HG03442 (cell line): ENCODE measurements around the gene CCL4L2.
"Not testable (repeated sequence)": the region's sequence is repeated elsewhere in the genome, so short reads cannot be mapped to it uniquely, and the experiment has no call there.

Experiments used
- ATAC-seq: cut with Tn5 transposase; IDR thresholded peaks from one replicate; pipeline ENCODE4 v1.9.1; 2021; ENCODE audit warnings: mild to moderate bottlenecking, moderate library complexity; ENCODE audit not compliant: unreplicated experiment

CCL4L2 gene

GRCh38 chr17:36210439-36211211 lies at the start of gene CCL4L2:
Gene CCL4L2, plus strand, starts transcription at chr17:36211063.
- ATAC-seq = peak; percentile 65

- ATAC-seq = not testable (repeated sequence)
Measured at GRCh38 chr17:36168836-36169235, 42.0 kb upstream of the CCL4L2 start.

DNA sequence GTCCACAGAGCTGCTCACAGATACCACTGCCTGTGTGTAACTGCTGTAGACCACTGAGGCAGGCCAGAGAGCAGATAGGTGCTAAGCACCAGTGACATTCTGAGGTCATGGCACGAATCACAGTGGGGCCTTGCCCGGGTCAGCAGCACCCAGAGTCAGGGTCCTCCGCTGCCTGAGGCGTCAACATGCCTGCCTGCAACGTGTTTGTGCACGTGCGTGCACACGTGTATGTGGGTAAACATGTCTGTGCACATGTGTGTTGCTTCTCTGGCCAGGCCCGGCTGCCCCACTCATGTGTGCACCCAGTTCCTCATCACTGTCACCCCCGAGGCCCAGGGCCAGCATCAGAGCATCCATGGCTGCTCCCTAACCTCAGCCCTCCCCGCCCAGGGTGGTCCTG lies 34.3 kb upstream of the CCL4L2 start, which contains the start of gene TBC1D3B:
TBC1D3B (minus strand) TSS at position 101 of the 400 bp plus-strand sequence. CDS start 1,586 bp downstream, outside the sequence.
- ATAC-seq = not testable (repeated sequence)

DNA sequence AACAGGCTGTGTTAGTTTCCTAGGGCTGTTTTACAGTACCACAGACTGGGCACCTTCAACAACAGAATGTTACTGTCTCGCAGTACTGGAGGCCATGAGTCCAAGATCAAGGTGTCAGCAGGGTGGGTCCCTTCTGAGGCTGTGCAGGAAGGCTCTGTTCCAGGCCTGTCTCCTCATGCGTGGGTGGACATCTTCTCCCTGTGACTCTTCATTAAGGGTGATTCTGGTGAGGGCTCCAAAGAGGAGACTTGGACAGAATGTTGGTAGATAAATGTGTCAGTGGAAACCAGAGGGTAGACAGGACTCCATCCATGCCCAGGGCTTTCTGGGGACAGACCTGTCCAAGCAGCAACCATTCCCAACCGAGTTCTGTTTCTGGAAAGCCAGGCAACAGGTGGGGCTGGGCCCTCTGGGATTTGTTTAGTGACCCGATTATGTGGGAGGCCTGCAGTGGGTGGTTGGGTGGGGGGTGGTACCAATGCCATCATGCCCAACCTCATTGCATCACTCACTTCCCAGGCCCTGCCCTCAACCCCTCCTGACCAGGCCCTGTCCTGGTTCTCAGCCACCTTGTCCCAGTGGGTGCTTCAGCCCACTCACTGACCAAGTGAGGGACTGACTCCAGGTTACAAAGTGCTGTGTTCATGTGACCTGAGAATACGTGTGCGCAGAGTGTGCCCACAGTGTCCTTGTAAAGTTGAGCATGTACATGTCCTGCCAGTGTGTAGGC lies 29.3 kb upstream of the CCL4L2 start:
- ATAC-seq = not testable (repeated sequence)

- no peak for ATAC-seq
Measured at GRCh38 chr17:36182176-36183000, 28.5 kb upstream of the CCL4L2 start.

DNA sequence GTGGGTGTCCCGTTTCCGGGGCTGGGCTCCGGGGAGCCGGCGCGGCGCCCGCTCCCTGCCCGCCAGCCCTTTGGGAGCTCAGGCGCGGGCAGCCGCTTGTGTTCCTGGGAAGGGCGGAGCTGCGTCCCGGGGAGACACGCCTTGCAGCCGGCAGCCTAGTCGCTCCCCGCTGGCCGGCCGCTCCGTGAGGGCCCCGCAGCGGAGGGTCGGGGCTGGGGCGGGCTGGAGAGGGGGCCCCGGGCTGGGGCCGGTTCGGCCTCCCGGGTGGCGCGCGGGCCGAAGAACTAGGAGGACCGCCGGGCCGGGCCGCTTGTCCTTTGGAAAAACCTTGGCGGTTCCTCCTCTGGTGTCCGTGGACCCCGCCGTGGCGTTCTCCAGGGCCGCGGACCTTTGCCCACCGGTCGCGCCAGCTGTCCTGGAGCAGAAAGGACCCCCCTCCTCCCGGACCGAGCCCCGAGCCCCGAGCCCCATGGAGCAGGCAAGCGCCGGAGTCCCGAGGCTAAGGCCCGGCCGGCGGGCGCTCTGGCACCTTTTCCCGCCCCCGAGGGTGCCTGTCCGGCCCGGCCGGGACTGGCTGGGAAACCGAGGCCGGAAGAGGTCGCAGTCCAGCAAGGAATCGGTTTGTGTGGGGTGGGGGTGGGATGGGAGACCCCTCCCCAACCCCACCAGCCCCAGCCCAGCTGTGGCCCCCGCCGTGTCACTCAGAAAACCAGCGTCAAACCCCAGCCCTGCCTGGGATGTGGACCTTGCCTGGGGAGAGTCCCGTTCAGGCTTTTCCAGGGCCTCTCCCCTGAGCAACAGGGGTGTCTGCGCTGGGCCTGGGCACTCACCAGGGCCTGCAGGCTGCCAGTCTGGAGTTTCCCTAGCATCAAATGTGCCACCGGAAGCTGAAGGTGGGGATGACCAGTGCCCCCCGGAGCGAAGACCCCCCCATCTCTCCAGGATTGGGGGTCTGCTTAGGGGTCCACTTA lies 27.6 kb upstream of the CCL4L2 start:
- no peak for ATAC-seq

GRCh38 chr17:36184023-36184765 lies 26.7 kb upstream of the CCL4L2 start:
- no peak for ATAC-seq

GRCh38 chr17:36185416-36185815 lies 25.4 kb upstream of the CCL4L2 start:
- ATAC-seq = no peak

GRCh38 chr17:36186810-36187763 lies 23.8 kb upstream of the CCL4L2 start:
- ATAC-seq = not testable (repeated sequence)

GRCh38 chr17:36187943-36188665 lies 22.8 kb upstream of the CCL4L2 start:
- ATAC-seq = not testable (repeated sequence)

- no peak for ATAC-seq
Measured at GRCh38 chr17:36188891-36189306, 22.0 kb upstream of the CCL4L2 start.

DNA sequence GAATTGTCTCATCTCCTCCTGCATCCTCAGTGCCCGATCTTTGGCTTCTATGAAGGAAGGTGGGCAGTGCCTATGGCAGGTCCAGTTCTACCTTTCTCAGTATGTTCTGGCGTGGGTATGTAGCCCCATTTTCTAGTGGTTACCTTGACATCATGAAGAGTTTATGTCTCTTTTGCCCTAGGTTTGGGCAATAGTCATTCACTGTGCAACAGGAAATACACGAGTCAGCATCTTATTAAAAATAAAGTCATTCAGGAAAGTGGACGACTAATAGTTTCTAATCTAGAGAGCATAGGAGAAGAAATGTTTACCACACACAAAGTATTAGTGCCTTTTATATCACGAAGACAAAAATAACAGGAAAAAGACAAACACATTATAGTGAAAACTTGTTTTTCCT lies 20.9 kb upstream of the CCL4L2 start:
- not testable (repeated sequence) for ATAC-seq

GRCh38 chr17:36190549-36191330 lies 20.1 kb upstream of the CCL4L2 start:
- ATAC-seq = not testable (repeated sequence)

DNA sequence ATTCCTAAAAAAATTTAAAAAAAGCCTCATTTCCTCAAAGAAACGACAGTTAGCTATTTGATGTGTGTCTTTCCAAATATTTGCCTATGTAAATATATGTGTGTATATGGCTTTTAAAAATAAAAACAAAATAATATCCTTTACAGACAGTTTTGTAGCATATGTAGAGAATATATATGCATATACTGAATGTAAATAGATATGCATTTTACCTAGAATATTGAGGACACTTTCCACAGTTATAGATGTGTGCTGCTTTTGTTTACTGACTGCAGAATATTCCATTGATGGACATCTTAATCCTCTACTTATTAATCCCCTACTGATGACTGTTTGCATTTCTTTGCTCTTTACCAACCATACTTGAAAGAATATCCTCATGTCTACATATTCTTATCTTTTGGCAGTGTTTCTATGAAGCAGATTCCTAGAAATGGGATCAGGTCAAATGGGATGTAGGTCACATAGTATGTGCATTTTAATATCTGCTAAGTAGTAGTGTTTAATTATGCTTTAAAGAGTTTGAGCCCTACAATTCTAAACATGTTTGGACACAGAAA lies 17.6 kb upstream of the CCL4L2 start:
- ATAC-seq = no peak

GRCh38 chr17:36194147-36194831 lies 16.6 kb upstream of the CCL4L2 start:
- ATAC-seq = not testable (repeated sequence)
